Activated CD4-positive, alpha-beta memory T cell treated with anti-CD3 and anti-CD28 coated beads for 36 hours (primary cell): ENCODE results near the gene ENDOV. TPM values are rescaled to one million over a fixed set of nuclear protein-coding genes. Genes with fewer than 3 reads are reported as not detected.

Experiments used
- CTCF ChIA-PET: fragments of 350-600 bp; sonication (Branson Sonifier 250); formaldehyde crosslinking; loops from one replicate; lab custom pipeline; 2021; ENCODE audit warnings: antibody characterized with exemption, inconsistent platforms; lab: Charles Lee
- POLR2A ChIA-PET: fragments of 350-600 bp; sonication (Branson Sonifier 250); formaldehyde crosslinking; loops from one replicate; lab custom pipeline; 2021; ENCODE audit warnings: antibody characterized with exemption; lab: Charles Lee
- DNase-seq: peaks from one replicate; pipeline ENCODE4 v3.0.0-alpha.2; 2020
- H3K27ac Mint-ChIP-seq: one replicate; pipeline ENCODE4 v1.8.0; 2021; ENCODE audit warnings: mixed read lengths
- H3K27me3 Mint-ChIP-seq: one replicate; pipeline ENCODE4 v1.8.0; 2021; ENCODE audit warnings: mixed read lengths
- H3K36me3 Mint-ChIP-seq: one replicate; pipeline ENCODE4 v1.8.0; 2021; ENCODE audit warnings: mixed read lengths
- H3K4me1 Mint-ChIP-seq: one replicate; pipeline ENCODE4 v1.8.0; 2021; ENCODE audit warnings: low read depth, mixed read lengths
- H3K4me3 Mint-ChIP-seq: one replicate; pipeline ENCODE4 v1.8.0; 2021; ENCODE audit warnings: mild to moderate bottlenecking, mixed read lengths
- H3K9me3 Mint-ChIP-seq: one replicate; pipeline ENCODE4 v1.8.0; 2021; ENCODE audit warnings: mixed read lengths
- intact Hi-C: fragments of 100-400 bp; cut with micrococcal nuclease; formaldehyde crosslinking; loops from one replicate; pipeline ENCODE4 v1.15.1; 2023
- total RNA-seq, 2 experiments: library from RNA; stranded (reverse); gene quantifications; one replicate each; pipeline ENCODE4 v1.2.3, GENCODE V29; 2021

The ENDOV gene
- total RNA-seq, 2 experiments from 2014 or later, result 16.1 to 16.3 TPM

- no peak overlapping the region for H3K27ac Mint-ChIP-seq
- H3K4me1 Mint-ChIP-seq, result peaks cover 6% of the 10 kb centered on the region
- intact Hi-C loops, result no loop called here
- H3K4me3 Mint-ChIP-seq, result no peak overlapping the region
- POLR2A ChIA-PET, result no interaction called here
- no peaks in the 10 kb centered on the region for H3K9me3 Mint-ChIP-seq
- no peaks in the 10 kb centered on the region for H3K36me3 Mint-ChIP-seq
- DNase-seq, result no peak
- CTCF ChIA-PET, result no interaction called here
- peaks cover 60% of the 10 kb centered on the region for H3K27me3 Mint-ChIP-seq
Measured at GRCh38 chr17:80468781-80469493, 54.0 kb downstream of the ENDOV start.

- Mint-ChIP-seq H3K27me3 (peaks cover 64% of the 10 kb centered on the region), H3K36me3 (no peaks in the 10 kb centered on the region), H3K9me3 (no peaks in the 10 kb centered on the region), H3K4me3 (no peak overlapping the region), H3K4me1 (peaks cover 7% of the 10 kb centered on the region), H3K27ac (no peak overlapping the region)
- DNase-seq, result no peak
- ChIA-PET POLR2A (no interaction called here), CTCF (no interaction called here)
- intact Hi-C loops, result no loop called here
Measured at GRCh38 chr17:80469667-80470066, 54.7 kb downstream of the ENDOV start.

- ChIA-PET POLR2A (no interaction called here), CTCF (interaction anchor here (1.2 kb wide), 2 partner anchors 43 to 105 kb away, joined by 3 read pairs; no protein-coding TSS in a partner anchor)
- intact Hi-C loops, result no loop called here
- H3K4me3 Mint-ChIP-seq, result no peak overlapping the region
- peaks cover 17% of the 10 kb centered on the region for H3K4me1 Mint-ChIP-seq
- H3K27ac Mint-ChIP-seq, result no peak overlapping the region
- peaks cover 64% of the 10 kb centered on the region for H3K27me3 Mint-ChIP-seq
- H3K36me3 Mint-ChIP-seq, result no peaks in the 10 kb centered on the region
- H3K9me3 Mint-ChIP-seq, result no peaks in the 10 kb centered on the region
- DNase-seq, result no peak
Measured at GRCh38 chr17:80470603-80471002, 55.6 kb downstream of the ENDOV start.

- peaks cover 17% of the 10 kb centered on the region for H3K4me1 Mint-ChIP-seq
- CTCF ChIA-PET, result interaction anchor here (1.0 to 1.2 kb wide), 2 partner anchors 17 to 104 kb away, joined by 3 read pairs; no protein-coding TSS in a partner anchor
- no peak overlapping the region for H3K4me3 Mint-ChIP-seq
- no peak for DNase-seq
- POLR2A ChIA-PET, result no interaction called here
- no peaks in the 10 kb centered on the region for H3K36me3 Mint-ChIP-seq
- no peak overlapping the region for H3K27ac Mint-ChIP-seq
- no peaks in the 10 kb centered on the region for H3K9me3 Mint-ChIP-seq
- intact Hi-C loops, result no loop called here
- H3K27me3 Mint-ChIP-seq, result peaks cover 58% of the 10 kb centered on the region
Measured at GRCh38 chr17:80471922-80472321, 57.0 kb downstream of the ENDOV start.

GRCh38 chr17:80472996-80473395 lies 58.0 kb downstream of the ENDOV start:
- H3K27ac Mint-ChIP-seq, result no peak overlapping the region
- CTCF ChIA-PET, result interaction anchor here (1.8 to 2.2 kb wide), 2 partner anchors 46 to 103 kb away, joined by 5 to 8 read pairs; no protein-coding TSS in a partner anchor
- peaks cover 17% of the 10 kb centered on the region for H3K4me1 Mint-ChIP-seq
- H3K4me3 Mint-ChIP-seq, result no peak overlapping the region
- H3K27me3 Mint-ChIP-seq, result peaks cover 49% of the 10 kb centered on the region
- POLR2A ChIA-PET, result interaction anchor here (1.4 kb wide), 1 partner anchor 18 kb away, joined by 8 read pairs; no protein-coding TSS in a partner anchor
- H3K36me3 Mint-ChIP-seq, result no peaks in the 10 kb centered on the region
- intact Hi-C loops, result no loop called here
- DNase-seq, result no peak
- no peaks in the 10 kb centered on the region for H3K9me3 Mint-ChIP-seq

GRCh38 chr17:80473701-80474100 lies 58.7 kb downstream of the ENDOV start:
- peaks cover 46% of the 10 kb centered on the region for H3K27me3 Mint-ChIP-seq
- no peak overlapping the region for H3K4me3 Mint-ChIP-seq
- no peaks in the 10 kb centered on the region for H3K36me3 Mint-ChIP-seq
- intact Hi-C loops, result no loop called here
- H3K9me3 Mint-ChIP-seq, result no peaks in the 10 kb centered on the region
- DNase-seq, result no peak
- CTCF ChIA-PET, result interaction anchor here (1.8 to 2.2 kb wide), 2 partner anchors 46 to 102 kb away, joined by 5 to 8 read pairs; no protein-coding TSS in a partner anchor
- no peak overlapping the region for H3K27ac Mint-ChIP-seq
- POLR2A ChIA-PET, result interaction anchor here (1.4 kb wide), 1 partner anchor 19 kb away, joined by 8 read pairs; no protein-coding TSS in a partner anchor
- peaks cover 17% of the 10 kb centered on the region for H3K4me1 Mint-ChIP-seq

- peaks cover 17% of the 10 kb centered on the region for H3K4me1 Mint-ChIP-seq
- peaks cover 47% of the 10 kb centered on the region for H3K27me3 Mint-ChIP-seq
- no peaks in the 10 kb centered on the region for H3K9me3 Mint-ChIP-seq
- H3K27ac Mint-ChIP-seq, result no peak overlapping the region
- CTCF ChIA-PET, result interaction anchor here (1.8 to 2.2 kb wide), 2 partner anchors 47 to 102 kb away, joined by 5 to 8 read pairs; no protein-coding TSS in a partner anchor
- no peaks in the 10 kb centered on the region for H3K36me3 Mint-ChIP-seq
- peak overlapping the region; percentile 34 for H3K4me3 Mint-ChIP-seq
- POLR2A ChIA-PET, result no interaction called here
- intact Hi-C loops, result no loop called here
- peak; percentile 45 for DNase-seq
Measured at GRCh38 chr17:80474231-80474960, 59.4 kb downstream of the ENDOV start.

GRCh38 chr17:80474961-80475909 lies 60.3 kb downstream of the ENDOV start:
- Mint-ChIP-seq H3K4me3 (peak overlapping the region; percentile 34), H3K4me1 (peaks cover 17% of the 10 kb centered on the region), H3K36me3 (no peaks in the 10 kb centered on the region), H3K9me3 (no peaks in the 10 kb centered on the region), H3K27me3 (peaks cover 51% of the 10 kb centered on the region), H3K27ac (no peak overlapping the region)
- DNase-seq, result no peak
- intact Hi-C loops, result loop anchor here (5.0 kb wide), 1 partner anchor 102 kb away; no protein-coding TSS in a partner anchor
- ChIA-PET POLR2A (no interaction called here), CTCF (interaction anchor here (0.7 to 2.2 kb wide), 2 partner anchors 20 to 424 kb away, joined by 4 to 9 read pairs; no protein-coding TSS in a partner anchor)

GRCh38 chr17:80475910-80476876 lies 61.2 kb downstream of the ENDOV start, which contains the start of gene NPTX1:
Gene NPTX1, minus strand, starts transcription at chr17:80476607. Its CDS starts 161 bp downstream, at chr17:80476446.
- H3K4me3 Mint-ChIP-seq, result no peak within 1 kb of the TSS
- H3K9me3 Mint-ChIP-seq, result no peaks in the 10 kb centered on the region
- intact Hi-C loops, result loop anchor here (5.0 kb wide), 1 partner anchor 101 kb away; no protein-coding TSS in a partner anchor
- H3K27me3 Mint-ChIP-seq, result peaks cover 54% of the 10 kb centered on the region
- CTCF ChIA-PET, result interaction anchor here (2.2 kb wide), 1 partner anchor 423 kb away, joined by 9 read pairs; no protein-coding TSS in a partner anchor
- DNase-seq, result no peak
- peaks cover 17% of the 10 kb centered on the region for H3K4me1 Mint-ChIP-seq
- no peak within 1 kb of the TSS for H3K27ac Mint-ChIP-seq
- H3K36me3 Mint-ChIP-seq, result no peaks in the 10 kb centered on the region
- POLR2A ChIA-PET, result interaction anchor here (1.4 kb wide), 1 partner anchor 21 kb away, joined by 4 read pairs; no protein-coding TSS in a partner anchor

GRCh38 chr17:80476877-80477646 lies 62.1 kb downstream of the ENDOV start:
- Mint-ChIP-seq H3K4me3 (no peak overlapping the region), H3K27me3 (peaks cover 59% of the 10 kb centered on the region), H3K9me3 (no peaks in the 10 kb centered on the region), H3K4me1 (peaks cover 14% of the 10 kb centered on the region), H3K36me3 (no peaks in the 10 kb centered on the region), H3K27ac (no peak overlapping the region)
- CTCF ChIA-PET, result interaction anchor here (0.7 to 2.2 kb wide), 2 partner anchors 98 to 422 kb away, joined by 3 to 9 read pairs; no protein-coding TSS in a partner anchor
- DNase-seq, result no peak
- intact Hi-C loops, result loop anchor here (5.0 kb wide), 1 partner anchor 100 kb away; no protein-coding TSS in a partner anchor
- POLR2A ChIA-PET, result interaction anchor here (1.4 kb wide), 1 partner anchor 22 kb away, joined by 4 read pairs; no protein-coding TSS in a partner anchor
